IPS-18c (cell line): Measurements from ENCODE around the gene NOMO2.
"Not testable (repeated sequence)": the region's sequence is repeated elsewhere in the genome, so short reads cannot be mapped to it uniquely, and the experiment has no call there.

ENCODE experiments used
- H3K4me3 ChIP-seq: 2 replicates; pipeline ENCODE4 v1.7.0; 2013; ENCODE audit warnings: low read depth, mild to moderate bottlenecking, low read length, moderate library complexity; ENCODE audit not compliant: insufficient read depth
- H3K9me3 ChIP-seq: one replicate; pipeline ENCODE4 v1.6.1; 2013; ENCODE audit warnings: mild to moderate bottlenecking, low read length, moderate library complexity; ENCODE audit not compliant: control insufficient read depth, insufficient read depth

NOMO2 gene, protein sequence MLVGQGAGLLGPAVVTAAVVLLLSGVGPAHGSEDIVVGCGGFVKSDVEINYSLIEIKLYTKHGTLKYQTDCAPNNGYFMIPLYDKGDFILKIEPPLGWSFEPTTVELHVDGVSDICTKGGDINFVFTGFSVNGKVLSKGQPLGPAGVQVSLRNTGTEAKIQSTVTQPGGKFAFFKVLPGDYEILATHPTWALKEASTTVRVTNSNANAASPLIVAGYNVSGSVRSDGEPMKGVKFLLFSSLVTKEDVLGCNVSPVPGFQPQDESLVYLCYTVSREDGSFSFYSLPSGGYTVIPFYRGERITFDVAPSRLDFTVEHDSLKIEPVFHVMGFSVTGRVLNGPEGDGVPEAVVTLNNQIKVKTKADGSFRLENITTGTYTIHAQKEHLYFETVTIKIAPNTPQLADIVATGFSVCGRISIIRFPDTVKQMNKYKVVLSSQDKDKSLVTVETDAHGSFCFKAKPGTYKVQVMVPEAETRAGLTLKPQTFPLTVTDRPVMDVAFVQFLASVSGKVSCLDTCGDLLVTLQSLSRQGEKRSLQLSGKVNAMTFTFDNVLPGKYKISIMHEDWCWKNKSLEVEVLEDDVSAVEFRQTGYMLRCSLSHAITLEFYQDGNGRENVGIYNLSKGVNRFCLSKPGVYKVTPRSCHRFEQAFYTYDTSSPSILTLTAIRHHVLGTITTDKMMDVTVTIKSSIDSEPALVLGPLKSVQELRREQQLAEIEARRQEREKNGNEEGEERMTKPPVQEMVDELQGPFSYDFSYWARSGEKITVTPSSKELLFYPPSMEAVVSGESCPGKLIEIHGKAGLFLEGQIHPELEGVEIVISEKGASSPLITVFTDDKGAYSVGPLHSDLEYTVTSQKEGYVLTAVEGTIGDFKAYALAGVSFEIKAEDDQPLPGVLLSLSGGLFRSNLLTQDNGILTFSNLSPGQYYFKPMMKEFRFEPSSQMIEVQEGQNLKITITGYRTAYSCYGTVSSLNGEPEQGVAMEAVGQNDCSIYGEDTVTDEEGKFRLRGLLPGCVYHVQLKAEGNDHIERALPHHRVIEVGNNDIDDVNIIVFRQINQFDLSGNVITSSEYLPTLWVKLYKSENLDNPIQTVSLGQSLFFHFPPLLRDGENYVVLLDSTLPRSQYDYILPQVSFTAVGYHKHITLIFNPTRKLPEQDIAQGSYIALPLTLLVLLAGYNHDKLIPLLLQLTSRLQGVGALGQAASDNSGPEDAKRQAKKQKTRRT

DNA sequence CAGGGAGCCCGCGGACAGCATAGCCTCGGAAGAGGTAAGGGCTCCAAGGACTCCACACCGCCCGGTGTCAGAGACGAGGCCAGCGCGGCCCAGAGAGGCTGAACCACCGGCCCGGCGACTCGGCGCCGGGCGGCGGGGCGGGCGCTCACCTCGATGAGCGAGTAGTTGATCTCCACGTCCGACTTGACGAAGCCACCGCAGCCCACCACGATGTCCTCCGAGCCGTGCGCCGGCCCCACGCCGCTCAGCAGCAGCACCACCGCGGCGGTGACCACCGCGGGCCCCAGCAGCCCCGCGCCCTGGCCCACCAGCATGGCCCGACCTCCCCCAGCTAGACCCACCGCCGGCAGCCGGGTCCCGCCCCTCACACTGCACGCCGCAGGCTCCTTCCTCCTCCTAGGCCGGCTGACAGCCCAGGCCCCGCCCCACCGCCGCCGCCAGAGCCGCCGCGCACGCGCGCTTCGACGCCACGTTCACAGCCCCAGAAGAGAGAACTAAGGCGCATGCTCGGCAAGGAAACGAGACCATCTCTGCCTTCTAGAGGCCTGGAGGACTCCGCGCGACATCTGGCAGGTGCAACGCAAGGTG lies at the start of gene NOMO2:
Gene NOMO2, minus strand, starts transcription at position 371 of the 588 bp plus-strand sequence. Its CDS starts 57 bp downstream, at position 314.
- not testable (repeated sequence) for H3K9me3 ChIP-seq
- peak within 1 kb of the TSS; percentile 41; the same call in 1 of the 2 replicates for H3K4me3 ChIP-seq

DNA sequence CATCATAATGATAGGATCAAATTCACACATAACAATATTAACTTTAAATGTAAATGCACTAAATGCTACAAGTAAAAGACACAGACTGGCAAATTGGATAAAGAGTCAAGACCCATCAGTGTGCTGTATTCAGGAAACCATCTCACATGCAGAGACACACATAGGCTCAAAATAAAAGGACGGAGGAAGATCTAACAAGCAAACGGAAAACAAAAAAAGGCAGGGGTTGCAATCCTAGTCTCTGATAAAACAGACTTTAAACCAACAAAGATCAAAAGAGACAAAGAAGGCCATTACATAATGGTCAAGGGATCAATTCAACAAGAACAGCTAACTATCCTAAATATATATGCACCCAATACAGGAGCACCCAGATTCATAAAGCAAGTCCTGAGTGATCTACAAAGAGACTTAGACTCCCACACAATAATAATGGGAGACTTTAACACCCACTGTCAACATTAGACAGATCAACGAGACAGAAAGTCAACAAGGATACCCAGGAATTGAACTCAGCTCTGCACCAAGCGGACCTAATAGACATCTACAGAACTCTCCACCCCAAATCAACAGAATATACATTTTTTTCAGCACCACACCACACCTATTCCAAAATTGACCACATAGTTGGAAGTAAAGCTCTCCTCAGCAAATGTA lies 48.4 kb upstream of the NOMO2 start:
- H3K9me3 ChIP-seq = not testable (repeated sequence)

DNA sequence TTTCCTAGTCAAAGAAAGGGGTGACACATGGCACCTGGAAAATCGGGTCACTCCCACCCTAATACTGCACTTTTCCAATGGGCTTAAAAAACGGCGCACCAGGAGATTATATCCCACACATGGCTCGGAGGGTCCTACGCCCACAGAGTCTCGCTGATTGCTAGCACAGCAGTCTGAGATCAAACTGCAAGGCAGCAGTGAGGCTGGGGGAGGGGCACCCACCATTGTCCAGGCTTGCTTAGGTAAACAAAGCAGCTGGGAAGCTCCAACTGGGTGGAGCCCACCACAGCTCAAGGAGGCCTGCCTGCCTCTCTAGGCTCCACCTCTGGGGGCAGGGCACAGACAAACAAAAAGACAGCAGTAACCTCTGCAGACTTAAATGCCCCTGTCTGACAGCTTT lies 46.4 kb upstream of the NOMO2 start:
- not testable (repeated sequence) for H3K9me3 ChIP-seq, H3K4me3 ChIP-seq

More for the DNA sequence above, 48.4 kb upstream of the NOMO2 start:
- not testable (repeated sequence) for H3K4me3 ChIP-seq

DNA sequence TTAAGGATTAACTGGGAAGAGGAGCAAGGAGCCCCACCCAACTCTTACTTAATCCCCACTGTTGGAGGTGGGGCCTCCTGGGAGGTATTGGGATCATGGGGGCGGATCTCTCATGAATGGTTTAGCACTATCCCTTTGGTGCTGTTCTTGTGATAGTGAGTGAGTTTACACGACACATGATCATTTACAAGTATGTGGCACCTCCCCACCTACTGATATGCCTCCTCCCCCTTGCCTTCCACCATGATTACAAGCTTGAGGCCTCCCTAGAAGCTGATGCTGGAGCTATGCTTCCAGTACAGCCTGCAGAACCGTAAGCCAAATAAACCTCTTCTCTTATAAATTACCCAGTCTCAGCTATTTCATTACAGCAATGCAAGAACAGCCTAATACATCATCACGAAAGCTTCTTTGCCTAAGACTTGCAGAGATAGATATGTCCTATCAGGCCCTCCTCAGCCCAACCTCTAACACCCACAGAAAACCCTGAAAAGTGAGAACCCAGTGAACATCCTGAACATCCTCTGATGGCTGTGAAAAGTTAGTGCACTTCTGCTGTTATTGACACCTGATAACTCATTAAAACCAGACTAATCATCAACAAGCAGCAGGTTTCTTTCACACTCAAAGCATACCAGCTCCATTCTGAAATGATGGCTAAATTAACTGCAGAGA lies 41.8 kb upstream of the NOMO2 start:
- not testable (repeated sequence) for H3K9me3 ChIP-seq, H3K4me3 ChIP-seq

DNA sequence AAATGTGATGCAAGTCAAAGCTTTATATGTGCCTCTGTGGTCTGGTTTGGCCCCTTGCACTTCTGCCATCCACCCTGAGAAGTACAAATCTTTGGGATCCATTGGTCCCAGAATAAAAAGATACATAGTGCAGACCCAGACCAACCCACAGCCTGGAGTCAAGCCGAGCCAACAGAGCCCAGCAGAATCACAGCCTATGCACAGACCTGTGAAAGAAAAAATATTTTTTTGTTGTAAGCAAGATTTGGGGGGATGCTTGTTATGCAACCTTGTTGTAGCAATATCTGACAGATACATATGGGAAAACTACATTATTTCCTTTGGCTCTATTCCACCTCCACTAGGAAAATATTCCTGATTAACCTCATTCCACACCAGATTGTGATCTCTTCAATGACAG lies 36.7 kb upstream of the NOMO2 start:
- H3K9me3 ChIP-seq, H3K4me3 ChIP-seq: not testable (repeated sequence)

DNA sequence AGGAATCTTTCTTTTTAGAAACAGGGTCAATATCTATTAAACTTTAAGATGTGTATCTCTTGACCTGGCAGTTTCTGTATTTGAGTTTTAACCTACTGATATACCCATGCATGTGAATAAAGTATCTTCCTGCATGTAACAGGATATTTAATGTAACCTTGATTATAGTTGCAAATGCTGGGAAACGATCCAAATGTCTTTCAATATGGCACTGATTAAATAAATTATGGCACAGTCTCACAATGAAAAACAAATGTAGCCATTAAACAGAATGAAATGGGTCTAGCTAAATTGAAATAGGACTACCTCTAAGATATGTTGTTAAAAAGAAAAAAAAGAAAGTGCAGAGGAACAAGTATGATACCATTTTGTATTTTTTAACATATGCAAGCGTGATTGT lies 35.8 kb upstream of the NOMO2 start:
- H3K4me3 ChIP-seq, H3K9me3 ChIP-seq: not testable (repeated sequence)

DNA sequence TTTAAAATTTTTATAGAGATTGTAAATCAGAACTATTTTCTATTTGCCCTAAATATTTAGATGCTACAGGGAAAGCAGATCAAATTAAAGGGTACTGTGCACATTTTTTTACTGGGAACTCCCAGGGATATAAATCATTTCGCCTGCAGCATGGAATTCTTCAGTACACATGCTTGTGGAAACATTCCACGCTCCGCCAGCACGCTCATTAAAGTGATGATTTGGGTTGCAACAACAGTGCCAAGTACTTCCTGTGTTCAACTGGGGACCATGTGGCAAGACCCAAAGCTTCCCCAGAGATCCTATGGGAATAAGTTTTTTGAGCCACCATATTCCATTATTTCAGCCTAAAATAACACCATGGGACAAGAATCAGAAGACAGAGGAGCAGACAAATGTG lies 35.4 kb upstream of the NOMO2 start:
- not testable (repeated sequence) for H3K4me3 ChIP-seq, H3K9me3 ChIP-seq

DNA sequence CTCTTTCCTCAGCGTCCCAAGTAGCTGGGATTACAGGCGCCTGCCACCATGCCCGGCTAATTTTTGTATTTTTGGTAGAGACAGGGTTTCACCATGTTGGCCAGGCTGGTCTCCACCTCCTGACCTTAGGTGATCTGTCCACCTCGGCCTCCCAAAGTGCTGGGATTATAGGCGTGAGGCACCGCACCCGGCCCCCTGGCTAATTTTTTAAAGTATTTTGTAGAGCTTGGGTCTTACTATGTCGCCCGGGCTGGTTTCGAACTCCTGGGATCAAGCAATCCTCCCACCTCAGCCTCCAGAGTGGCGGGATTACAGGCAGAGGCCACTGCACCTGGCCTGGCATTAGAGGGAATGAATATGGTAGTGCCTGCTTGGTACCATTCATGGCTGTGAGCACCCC lies 33.9 kb upstream of the NOMO2 start:
- not testable (repeated sequence) for H3K9me3 ChIP-seq, H3K4me3 ChIP-seq

DNA sequence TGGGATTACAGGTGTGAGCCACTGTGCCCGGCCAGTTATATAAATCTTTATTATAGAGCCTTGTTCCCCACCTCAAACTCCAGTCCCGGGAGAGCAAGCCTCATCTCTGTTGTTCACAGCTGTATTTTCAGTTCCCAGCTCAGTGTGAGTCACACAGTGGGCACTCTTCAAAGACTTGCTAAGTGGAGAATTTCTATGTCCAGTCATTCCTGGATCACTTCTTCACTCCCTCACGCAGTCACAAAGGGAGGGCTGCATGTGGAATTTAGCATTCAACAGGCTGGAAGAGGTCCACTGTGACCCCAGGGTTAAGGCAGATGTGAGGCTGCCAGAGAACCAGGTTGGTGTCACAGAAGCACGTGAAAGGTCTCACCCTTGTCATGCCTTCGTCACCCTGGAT lies 33.0 kb upstream of the NOMO2 start:
- H3K4me3 ChIP-seq, H3K9me3 ChIP-seq: not testable (repeated sequence)

DNA sequence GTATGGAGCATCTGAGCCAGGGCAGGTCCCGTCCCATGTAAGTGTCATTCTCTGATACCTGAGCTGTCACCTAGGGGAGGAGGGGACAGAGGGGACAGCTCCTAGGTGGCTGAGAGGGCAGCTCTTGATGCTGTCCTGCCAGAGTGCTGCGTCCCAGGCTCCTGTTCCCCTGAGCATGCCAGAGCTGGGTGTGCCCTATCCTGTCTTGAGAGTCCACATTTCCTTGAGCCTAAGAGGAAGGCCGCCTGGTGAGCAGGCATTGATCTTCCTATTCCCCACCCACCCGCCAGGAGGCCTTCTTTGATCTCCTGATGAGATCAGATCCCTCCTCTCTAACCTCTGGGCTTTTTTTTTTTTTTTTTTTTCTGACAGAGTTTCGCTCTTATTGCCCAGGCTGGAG lies 32.0 kb upstream of the NOMO2 start:
- not testable (repeated sequence) for H3K4me3 ChIP-seq, H3K9me3 ChIP-seq

DNA sequence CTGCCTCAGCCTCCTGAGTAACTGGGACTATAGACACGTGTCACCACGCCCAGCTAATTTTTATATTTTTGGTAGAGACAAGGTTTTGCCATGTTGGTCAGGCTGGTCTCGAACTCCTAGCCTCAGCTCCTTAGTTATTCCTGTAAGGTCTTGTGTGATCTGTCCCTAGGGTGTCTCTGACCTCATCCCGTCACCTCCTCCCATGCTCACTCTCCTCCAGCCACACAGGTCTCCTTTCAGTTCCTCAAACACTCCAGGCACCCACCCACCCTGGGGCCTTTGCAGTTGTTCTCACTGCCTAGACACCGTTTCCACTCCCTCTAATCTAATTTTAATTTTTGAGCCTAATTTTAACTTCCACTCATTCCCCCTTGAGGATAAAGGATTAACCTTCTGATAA lies 31.1 kb upstream of the NOMO2 start:
- H3K4me3 ChIP-seq, H3K9me3 ChIP-seq: not testable (repeated sequence)

DNA sequence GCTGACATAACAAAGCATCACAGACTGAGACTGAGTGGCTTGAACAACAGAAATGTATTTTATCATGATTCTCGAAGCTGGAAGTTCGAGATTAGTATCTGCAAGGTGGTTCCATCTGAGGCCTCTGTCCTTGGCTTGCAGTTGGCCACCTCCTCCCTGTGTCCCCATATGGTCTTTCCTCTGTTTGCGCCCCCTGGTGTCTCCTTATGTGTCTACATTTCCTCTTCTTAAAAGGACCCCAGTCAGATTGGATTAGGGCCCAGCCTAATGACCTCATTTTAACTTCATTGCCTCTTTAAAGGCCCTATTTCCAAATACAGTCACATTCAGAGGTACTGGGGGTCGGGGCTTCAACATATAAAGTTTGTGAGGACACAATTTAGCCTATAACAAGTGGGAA lies 30.0 kb upstream of the NOMO2 start:
- not testable (repeated sequence) for H3K9me3 ChIP-seq

DNA sequence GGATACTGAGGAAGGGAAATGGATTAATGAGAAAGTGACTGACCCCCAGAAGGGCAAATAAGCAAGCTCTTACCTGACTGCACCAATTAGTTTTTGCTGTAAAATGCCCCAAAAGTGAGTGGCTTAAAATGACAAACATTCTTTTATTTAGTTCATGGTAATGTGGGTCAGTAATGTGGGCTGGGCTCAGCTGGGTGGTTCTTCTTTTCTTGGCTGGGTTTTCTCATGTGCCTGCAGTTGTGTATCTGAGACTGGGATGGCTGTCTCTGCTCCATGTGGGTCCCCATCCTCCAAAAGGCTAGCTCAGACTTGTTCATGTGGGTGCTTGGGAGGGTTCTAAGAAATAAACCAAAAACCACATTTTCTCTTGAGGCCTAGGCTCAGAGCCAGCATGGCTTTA lies 29.5 kb upstream of the NOMO2 start:
- not testable (repeated sequence) for H3K4me3 ChIP-seq, H3K9me3 ChIP-seq

More for the DNA sequence above, 30.0 kb upstream of the NOMO2 start:
- not testable (repeated sequence) for H3K4me3 ChIP-seq

DNA sequence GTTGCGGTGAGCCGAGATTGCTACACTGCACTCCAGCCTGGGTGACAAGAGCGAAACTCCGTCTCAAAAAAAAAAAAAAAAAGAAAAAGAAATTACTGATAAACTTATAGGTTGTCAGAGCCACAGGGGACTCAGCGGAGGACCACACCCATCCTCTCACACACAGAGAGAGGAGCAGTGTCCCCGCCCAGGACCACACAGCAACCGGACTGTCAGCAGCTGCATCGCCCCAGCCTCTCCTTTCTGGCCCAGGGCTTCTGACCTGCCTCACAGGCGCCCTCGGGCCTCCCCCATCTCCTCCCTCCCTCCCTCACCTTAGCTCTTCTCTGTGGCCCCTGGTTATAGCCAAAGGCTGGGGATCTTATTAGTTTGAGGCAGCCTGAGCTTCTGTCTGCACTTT lies 27.9 kb upstream of the NOMO2 start:
- H3K4me3 ChIP-seq, H3K9me3 ChIP-seq: not testable (repeated sequence)

DNA sequence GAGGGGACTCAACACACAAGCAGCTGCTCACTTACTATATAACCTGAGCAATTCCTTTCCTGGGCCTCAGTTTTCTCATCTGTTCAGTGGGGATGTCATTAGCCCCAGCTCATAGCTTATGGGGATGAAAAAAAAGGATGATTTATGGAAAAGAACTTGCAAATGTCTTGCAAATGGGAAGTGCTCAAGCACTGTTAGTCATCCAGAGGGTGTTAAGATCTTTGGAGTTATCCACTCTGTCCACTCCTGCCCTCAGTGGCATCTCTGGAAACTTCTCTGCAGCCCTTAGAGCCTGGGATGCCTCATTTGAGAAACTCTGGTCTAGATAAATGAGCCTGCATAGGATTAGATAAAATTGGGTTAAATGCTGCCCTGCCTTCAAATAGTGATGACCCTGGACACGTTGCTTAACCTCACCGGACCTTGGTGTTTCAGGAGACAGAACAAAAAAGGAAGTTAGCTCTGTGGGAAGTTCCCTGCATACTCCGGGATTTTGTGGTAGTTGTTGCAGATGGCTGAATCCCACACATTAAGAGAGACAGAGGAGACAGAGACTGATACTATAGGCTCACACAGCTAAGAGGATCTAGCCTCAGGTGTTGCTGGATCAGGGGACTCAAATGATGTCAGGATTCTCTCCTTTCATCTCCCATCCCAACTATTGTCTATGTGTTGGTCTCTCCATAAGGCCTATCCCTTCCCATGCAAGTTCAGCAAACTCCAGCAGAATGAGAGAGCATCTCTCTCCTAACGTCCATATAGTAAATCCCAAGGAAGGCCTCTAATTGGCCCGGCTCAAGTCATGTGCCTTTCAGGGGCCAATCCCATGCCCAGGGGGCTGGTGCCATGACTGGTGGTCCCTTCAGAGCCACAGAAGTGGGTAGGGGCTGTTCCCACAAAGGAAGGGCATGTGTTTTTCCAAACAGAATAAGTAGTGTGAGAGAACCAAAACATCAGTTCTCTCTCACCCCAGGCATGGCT lies 25.0 kb upstream of the NOMO2 start:
- not testable (repeated sequence) for H3K9me3 ChIP-seq, H3K4me3 ChIP-seq
